Lower leg skin (tissue), 3 donors: Measurements from ENCODE around the gene FLOT1.
"Not testable (repeated sequence)": the region's sequence is repeated elsewhere in the genome, so short reads cannot be mapped to it uniquely, and the experiment has no call there.

Source experiments
- POLR2A ChIP-seq, 2 donors: fragments of 450-650 bp; IDR thresholded peaks; one replicate each; pipeline ENCODE4 v1.6.1; 2016 to 2017; ENCODE audit warnings: antibody characterized with exemption in 2 of 2, mild to moderate bottlenecking in 1 of 2, moderate library complexity in 1 of 2
- TF ChIP-seq, protein P1 (sequence below), 3 donors: fragments of 450-650 bp; IDR thresholded peaks; one replicate each; pipeline ENCODE4 v1.5.1; 2016; ENCODE audit warnings: antibody characterized with exemption in 3 of 3, mild to moderate bottlenecking in 3 of 3, moderate library complexity in 2 of 3

DNA sequence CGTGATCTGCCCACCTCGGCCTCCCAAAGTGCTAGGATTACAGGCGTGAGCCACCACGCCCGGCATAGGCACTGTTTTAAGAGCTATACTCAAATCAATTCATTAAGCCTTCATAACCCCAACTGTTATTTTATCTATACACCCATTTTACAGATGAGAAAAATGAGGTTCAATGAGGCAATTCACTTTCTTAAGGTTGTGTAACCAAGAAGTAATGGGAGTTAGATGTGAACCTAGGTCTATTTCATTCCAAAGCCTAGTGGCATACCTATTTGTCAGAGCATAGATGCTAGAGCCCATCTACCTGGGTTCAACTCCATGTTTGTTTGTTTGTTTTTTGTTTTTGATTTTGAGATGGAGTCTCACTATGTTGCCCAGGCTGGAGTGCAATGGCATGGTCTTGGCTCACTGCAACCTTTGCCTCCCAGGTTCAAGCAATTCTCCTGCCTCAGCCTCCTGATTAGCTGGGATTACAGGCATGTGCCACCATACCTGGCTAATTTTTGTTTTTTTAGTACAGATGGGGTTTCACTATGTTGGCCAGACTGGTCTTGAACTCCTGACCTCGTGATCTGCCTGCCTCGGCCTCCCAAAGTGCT lies 14.0 kb upstream of the FLOT1 start:
- not testable (repeated sequence) for TF ChIP-seq POLR2A (IDR thresholded peaks at IDR 0.05)
- TF ChIP-seq, protein P1, sequence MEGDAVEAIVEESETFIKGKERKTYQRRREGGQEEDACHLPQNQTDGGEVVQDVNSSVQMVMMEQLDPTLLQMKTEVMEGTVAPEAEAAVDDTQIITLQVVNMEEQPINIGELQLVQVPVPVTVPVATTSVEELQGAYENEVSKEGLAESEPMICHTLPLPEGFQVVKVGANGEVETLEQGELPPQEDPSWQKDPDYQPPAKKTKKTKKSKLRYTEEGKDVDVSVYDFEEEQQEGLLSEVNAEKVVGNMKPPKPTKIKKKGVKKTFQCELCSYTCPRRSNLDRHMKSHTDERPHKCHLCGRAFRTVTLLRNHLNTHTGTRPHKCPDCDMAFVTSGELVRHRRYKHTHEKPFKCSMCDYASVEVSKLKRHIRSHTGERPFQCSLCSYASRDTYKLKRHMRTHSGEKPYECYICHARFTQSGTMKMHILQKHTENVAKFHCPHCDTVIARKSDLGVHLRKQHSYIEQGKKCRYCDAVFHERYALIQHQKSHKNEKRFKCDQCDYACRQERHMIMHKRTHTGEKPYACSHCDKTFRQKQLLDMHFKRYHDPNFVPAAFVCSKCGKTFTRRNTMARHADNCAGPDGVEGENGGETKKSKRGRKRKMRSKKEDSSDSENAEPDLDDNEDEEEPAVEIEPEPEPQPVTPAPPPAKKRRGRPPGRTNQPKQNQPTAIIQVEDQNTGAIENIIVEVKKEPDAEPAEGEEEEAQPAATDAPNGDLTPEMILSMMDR (IDR thresholded peaks at IDR 0.05): not testable (repeated sequence)
